Activated CD4-positive, alpha-beta T cell treated with anti-CD3 and anti-CD28 coated beads, Interleukin-2, Interleukin-6, amounts not matched to agents 100 ng/mL and 50 ng/mL, durations not matched to agents 16 hours and 8 hours (primary cell): ENCODE data around the gene SYNCRIP.
"Not testable (repeated sequence)": the region's sequence is repeated elsewhere in the genome, so short reads cannot be mapped to it uniquely, and the experiment has no call there.

Experiments used
- DNase-seq: peaks from one replicate; pipeline ENCODE4 v3.0.0-alpha.2; 2020

The SYNCRIP gene

GRCh38 chr6:85593438-85594196 lies 49.1 kb downstream of the SYNCRIP start, which contains the start of gene SNX14:
Gene SNX14, minus strand, starts transcription at chr6:85593858. Its CDS starts 140 bp downstream, at chr6:85593718.
- peak; percentile 93 for DNase-seq

- DNase-seq: no peak
Measured at GRCh38 chr6:85592033-85592432, 50.7 kb downstream of the SYNCRIP start.

GRCh38 chr6:85591207-85591606 lies 51.5 kb downstream of the SYNCRIP start:
- no peak for DNase-seq

- no peak for DNase-seq
Measured at GRCh38 chr6:85585741-85586140, 56.9 kb downstream of the SYNCRIP start.

- DNase-seq: not testable (repeated sequence)
Measured at GRCh38 chr6:85582832-85583231, 59.9 kb downstream of the SYNCRIP start.

- no peak for DNase-seq
Measured at GRCh38 chr6:85581572-85581971, 61.1 kb downstream of the SYNCRIP start.

GRCh38 chr6:85580878-85581267 lies 61.8 kb downstream of the SYNCRIP start:
- peak; percentile 33 for DNase-seq

- DNase-seq: no peak
Measured at GRCh38 chr6:85580118-85580877, 62.4 kb downstream of the SYNCRIP start.

GRCh38 chr6:85579581-85579980 lies 63.1 kb downstream of the SYNCRIP start:
- no peak for DNase-seq

GRCh38 chr6:85576476-85576875 lies 66.2 kb downstream of the SYNCRIP start:
- no peak for DNase-seq

GRCh38 chr6:85574932-85575598 lies 67.6 kb downstream of the SYNCRIP start:
- DNase-seq: no peak

GRCh38 chr6:85569323-85569722 lies 73.4 kb downstream of the SYNCRIP start:
- no peak for DNase-seq

GRCh38 chr6:85568411-85568810 lies 74.3 kb downstream of the SYNCRIP start:
- no peak for DNase-seq

- no peak for DNase-seq
Measured at GRCh38 chr6:85565736-85566135, 77.0 kb downstream of the SYNCRIP start.

- not testable (repeated sequence) for DNase-seq
Measured at GRCh38 chr6:85564223-85564622, 78.5 kb downstream of the SYNCRIP start.
